ENCODE results near the gene CD46.

The CD46 gene

GRCh38 chr1:207817778-207818751 lies 66.2 kb downstream of the CD46 start:
- no peak for DNase-seq

- no peak for DNase-seq
Observed at GRCh38 chr1:207818971-207819451, 67.2 kb downstream of the CD46 start.

DNA sequence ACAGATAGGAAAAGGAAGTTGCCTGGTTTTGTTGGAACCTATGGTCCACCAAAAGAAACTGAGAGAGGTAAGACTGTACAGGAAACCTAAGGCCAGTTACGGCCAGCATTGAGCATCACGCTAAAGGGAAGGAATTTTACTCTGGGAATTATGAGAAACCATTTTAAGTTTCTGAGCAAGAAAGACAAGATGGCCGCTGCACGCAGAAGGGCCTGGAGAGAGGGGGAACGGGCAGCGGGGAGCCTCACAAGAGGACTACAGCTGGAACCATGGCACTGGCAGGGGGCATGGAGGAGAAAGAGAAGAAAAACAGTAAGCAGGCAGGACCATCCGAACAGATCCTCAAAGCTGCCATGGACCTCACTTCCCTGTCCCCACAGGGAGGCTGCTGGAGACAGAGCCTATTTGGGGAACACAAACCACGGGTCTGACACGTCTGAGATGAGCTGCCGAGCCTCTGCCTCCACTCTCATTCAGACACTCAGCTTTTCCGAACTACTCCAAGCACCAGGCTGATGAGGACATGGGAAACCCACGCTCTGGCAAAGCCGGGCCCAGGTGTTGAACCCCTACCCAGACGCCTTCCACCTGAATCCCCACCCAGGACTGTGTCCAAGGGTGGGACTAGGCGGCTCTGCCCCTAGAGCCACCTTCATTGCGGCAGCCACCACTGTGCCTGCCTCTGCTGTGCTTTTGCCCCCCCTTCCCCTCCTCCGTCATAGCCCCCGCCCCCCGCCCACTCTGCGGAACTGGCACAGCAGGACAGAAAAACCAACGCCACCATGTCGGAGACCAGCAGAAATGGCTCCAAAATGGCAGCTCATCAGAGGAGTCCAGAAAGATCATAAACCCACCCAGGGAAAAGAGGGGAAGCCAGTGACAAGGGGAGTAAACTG lies 69.0 kb downstream of the CD46 start:
- DNase-seq, result no peak

GRCh38 chr1:207821464-207822045 lies 69.7 kb downstream of the CD46 start:
- no peak for DNase-seq

DNA sequence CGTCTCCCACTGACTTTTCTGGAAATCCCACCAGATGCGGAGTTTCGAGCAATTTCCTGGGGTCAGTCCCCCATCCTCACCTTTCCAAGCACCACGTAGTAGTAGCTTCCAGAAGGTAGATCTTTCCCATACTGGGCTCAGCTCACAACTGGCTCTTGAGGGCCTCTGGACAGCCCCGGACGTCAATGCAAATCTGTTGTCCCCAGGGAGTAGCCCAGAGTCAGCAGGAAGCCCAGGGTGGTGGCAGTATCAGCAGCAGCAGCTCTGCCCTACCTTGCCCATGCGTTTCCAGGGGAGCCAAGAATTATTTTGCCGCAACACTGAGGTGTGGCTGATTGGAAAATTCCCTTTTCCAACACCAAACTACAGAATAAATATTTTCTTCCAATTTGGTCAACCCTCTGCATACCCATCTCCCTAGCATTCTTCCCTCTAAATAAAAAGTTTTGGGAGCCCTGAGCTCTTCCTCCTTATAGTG lies 70.3 kb downstream of the CD46 start:
- DNase-seq, result no peak

DNA sequence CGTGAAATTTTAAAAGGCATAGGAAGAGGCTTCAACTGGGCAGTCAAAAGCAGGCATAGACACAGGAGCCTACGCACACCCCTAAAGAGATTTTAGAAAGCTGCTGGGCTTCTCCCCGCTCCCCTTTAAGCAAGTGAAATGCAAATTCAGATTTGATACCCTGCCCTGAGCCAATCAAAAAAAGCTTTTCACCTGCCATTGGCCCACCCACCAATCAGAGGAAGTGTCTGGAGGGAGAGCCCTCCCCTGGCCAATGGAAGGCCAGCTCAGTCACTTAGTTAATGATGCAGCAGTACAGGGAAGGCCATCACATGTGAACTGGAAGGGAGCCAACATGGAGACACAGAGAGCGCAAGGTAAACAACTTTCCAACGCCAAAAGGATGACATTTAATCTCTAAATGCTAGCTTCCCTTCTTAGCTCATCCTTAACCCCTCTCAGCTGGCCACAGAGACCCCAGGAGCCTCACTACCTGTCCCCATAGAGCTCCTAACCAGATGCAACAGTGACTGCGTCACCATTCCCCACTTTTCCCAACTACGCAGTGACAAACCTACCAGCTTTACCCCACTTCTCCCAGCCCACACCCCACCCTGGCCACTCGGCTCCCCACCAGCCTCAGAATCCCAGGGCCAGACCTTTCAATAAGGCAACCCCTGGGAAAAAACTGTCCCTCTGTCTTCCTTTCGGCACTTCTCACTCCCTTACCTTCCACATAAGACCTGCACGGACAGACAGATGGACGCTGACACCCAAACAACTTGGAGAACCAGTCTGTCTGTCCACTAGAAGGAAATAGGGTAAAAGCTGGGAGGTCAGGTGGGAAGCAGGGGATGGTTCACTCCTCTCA lies 71.0 kb downstream of the CD46 start:
- DNase-seq, result no peak

- DNase-seq, result no peak
Observed at GRCh38 chr1:207823531-207823879, 71.7 kb downstream of the CD46 start.

DNA sequence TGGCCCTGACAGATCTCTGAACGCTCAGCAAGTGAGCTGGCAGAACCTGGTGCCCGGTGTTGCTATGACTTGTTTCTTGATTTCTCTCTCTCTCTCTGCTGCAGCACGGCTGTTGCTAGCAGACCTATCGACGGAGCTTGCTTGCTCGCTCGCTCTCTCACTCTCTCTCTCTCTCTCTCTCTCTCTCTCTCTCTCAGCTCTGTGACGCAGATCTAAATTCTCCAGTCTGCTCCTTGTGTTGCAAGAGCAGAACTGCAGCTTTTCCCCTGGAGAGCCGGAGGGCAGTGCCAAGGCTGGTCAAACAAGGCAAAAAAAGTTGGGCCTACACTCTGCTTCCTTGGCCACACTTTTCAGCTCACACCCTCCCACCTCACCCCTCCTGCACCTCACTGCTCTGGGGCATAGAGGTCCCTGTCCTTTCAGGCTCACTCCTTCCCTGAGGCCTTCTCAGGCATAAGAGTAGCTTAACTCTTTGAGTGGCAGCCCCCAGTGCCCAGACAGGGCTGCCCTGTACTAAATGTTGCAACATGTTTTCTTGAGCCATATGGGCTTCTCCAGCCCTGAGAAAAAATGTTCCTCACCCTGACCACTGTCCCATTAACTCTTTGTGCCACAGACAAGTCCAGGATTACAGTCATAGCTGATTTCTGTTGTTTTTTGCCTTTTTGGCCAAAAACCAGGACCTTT lies 72.2 kb downstream of the CD46 start:
- no peak for DNase-seq

- no peak for DNase-seq
Observed at GRCh38 chr1:207824691-207825408, 73.0 kb downstream of the CD46 start.

DNA sequence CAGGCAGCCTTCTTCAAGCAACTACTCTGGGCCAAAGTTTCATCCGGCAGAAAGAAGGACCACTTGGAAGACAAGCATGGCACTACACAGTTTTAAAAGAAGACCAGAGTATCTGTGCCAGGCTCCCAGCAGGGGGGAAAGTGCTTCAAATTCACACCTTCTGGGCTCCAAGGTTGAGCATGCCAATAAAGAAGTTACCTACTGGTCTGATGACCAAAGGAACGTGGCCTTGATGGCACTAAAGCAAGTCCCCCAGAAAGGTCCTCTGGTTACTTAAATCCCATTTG lies 73.5 kb downstream of the CD46 start:
- no peak for DNase-seq

DNA sequence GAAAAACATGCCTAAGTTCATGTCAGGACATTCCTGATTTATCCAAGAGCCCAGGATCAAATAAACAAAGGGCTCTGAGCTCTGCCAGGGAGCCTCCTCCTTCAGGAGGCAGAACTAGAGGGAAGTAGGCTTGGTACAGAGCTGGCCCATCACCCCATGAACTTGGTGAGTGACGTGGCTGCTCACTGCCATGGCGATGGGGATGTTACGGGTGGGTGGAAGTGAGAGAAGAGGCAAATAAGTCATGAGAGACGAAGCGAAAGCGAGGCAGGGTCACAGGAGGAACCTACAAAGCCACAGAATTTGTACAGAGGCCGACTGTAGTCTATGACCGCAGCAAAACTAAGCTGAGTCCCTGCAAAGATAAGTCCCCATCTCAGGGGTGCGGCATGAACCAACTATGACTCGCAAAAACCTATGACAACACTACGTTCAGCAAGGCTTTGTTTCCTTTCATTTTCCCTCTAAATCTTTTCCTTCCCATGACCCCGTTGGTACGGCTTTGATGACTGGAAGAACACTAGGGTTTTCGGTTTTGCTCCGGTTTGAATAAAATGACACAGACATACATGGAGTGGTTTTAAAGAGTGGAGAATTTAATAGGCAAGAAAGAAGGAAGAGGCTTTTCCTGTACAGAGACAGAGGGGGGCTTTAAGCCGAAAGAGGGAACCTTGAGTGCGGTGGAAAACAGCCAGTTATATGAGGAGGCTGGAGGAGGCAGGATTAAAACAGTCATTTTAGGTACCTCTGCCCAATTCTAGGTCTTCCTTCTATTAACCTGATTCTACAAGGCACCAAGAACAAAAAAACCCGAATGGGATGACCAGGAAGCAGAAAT lies 74.1 kb downstream of the CD46 start:
- DNase-seq, result no peak

GRCh38 chr1:207826557-207827487 lies 75.0 kb downstream of the CD46 start:
- no peak for DNase-seq

DNA sequence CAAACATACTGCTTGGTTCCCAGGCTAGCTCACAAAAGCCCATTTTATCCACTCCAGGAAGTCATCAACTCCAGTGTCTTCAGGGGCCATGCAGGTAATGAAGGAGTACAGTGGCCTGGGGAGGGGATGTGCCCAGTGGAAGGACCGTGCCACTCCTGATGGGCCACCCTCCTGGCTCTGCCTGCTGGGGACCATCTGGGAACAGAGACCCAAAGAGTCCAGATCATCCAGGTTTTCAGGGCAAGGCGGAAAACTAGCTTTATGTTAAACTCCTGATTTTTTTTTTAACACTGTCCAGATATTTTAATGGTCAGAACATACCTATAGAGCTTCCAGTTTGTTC lies 75.6 kb downstream of the CD46 start:
- no peak for DNase-seq

DNA sequence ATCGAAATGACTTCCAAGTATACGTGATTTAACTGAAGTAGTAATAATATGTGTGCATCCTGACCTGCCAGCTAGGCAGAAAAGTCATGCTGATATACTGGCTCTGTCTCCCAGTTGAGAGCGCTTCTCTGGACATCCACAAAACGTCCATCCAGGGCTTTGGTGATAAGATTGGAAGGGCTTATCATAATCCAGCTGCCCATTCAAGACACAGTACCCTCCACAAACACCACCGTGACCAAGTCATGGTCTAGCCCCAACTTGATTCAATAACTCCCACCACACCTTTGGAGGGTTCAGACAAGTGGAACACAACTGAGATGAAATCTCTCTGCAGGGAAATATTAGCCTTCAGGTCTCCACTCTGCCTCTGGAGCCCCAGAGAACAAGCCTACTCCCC lies 76.2 kb downstream of the CD46 start:
- no peak for DNase-seq

- DNase-seq, result peak; percentile 83
Observed at GRCh38 chr1:207828485-207829158, 76.8 kb downstream of the CD46 start.

GRCh38 chr1:207829576-207829975 lies 77.7 kb downstream of the CD46 start:
- no peak for DNase-seq

DNA sequence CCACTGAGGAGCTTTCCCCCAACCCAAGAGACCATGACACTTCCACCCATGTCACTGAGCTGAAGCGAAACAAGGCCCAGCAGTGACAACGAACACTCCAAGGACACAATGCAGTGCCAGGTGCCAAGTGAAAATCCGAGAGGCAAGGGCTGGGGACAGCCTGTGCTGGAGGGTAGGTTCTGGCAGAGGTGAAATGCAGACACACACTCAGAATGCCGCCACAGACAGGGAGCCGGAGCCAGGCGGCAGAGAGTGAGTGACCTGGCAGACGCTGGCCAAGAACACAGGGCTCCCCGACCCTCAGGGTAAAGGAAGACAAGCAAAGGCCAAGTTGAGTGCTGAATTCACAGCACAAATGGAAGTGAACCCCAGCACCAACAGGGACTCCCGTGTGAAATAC lies 78.9 kb downstream of the CD46 start:
- DNase-seq, result no peak

DNA sequence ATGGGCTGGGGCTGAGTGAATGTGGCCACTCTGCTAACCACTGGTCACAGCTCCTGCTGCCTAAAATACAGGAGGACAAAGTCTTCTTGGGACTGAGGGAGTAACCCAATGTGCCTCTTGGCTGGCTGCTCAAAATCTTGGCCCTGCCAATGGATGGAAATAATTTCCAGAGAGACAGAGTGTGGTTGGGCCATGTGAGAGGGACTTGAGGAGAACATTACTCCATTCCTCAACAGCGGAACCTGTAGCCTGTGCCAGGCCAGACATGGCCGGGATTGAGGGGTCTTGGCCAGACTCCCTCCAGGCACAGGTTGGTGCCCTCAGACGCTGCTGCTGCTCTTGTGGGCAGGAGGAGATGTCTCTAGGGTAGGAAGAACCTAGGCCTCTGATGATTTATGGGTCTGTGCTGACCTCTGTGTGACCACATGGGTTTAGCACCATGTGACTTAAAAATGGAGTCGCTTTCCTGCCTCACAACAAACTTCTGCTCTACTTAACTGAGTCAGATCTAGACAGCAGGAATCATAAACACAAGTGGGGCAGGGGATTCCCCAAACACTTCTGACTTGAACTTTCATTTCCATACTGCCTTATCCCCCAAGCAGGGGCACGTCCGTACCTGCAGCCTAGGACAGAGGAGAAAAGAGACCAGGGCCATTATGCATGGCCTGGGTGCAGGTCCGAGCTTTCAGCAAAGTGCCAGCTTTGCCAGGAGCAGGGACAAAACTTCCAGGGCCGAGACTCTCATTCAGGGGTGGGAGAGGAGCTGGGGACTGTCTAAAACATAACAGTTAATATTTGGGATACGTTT lies 79.9 kb downstream of the CD46 start:
- no peak for DNase-seq
